ENCODE results near the gene OSBPL10.

GRCh38 chr3:31709005-31709404, 272.1 kb downstream of the OSBPL10 start:
- TF ChIP-seq CTCF (conservative IDR thresholded peaks at IDR 0.05 in 1 of 2, IDR thresholded peaks at IDR 0.05 in 1 of 2; ENCODE audit: low read depth in 1 of 2, low read length in 2 of 2) (no peak), EZH2 (IDR thresholded peaks at IDR 0.05; ENCODE audit: low read length, missing control alignments) (no peak)

Data from fibroblast of lung (primary cell).